ENCODE results near the gene RPL23.

DNA sequence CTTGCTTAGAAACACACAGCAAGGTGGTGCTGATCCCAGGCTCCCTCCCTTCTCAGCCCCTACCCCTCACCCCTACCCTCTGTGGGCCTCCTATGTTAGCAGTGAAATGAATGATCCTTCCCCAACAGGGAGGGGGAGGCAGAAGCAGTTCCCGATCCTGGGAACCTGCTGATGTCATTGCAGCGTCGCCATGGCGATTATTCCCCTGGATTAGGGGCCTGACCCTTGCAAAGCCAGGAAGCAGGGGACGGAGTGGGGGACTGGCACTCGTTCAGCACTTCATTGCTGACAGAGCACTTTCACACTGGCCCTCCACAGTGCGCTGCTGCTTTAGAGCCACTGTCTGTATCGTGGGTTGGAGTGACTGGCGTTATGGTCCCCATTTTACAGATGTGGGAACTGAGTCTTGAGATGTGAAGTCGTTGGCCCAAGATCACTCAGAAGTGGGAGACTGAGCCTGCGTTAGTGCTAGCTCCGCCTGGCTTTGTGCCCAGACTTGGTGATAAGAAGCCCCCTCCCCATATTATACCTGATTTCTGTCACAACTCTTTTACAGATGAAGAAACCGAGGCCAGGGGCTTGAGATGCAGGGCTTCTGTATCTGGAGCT lies 42.9 kb upstream of the RPL23 start:
- TF ChIP-seq EZH2 (IDR thresholded peaks at IDR 0.05; ENCODE audit: borderline replicate concordance, low read length): no peak
- TF ChIP-seq, protein P1, sequence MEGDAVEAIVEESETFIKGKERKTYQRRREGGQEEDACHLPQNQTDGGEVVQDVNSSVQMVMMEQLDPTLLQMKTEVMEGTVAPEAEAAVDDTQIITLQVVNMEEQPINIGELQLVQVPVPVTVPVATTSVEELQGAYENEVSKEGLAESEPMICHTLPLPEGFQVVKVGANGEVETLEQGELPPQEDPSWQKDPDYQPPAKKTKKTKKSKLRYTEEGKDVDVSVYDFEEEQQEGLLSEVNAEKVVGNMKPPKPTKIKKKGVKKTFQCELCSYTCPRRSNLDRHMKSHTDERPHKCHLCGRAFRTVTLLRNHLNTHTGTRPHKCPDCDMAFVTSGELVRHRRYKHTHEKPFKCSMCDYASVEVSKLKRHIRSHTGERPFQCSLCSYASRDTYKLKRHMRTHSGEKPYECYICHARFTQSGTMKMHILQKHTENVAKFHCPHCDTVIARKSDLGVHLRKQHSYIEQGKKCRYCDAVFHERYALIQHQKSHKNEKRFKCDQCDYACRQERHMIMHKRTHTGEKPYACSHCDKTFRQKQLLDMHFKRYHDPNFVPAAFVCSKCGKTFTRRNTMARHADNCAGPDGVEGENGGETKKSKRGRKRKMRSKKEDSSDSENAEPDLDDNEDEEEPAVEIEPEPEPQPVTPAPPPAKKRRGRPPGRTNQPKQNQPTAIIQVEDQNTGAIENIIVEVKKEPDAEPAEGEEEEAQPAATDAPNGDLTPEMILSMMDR (conservative IDR thresholded peaks at IDR 0.05 in 1 of 2, IDR thresholded peaks at IDR 0.05 in 1 of 2; ENCODE audit: extremely low read depth in 1 of 2, insufficient read depth in 1 of 2, low read depth in 1 of 2, low read length in 2 of 2): no peak

All from mammary epithelial cell (primary cell).